ENCODE results near the gene SNRPA.

SNRPA gene

GRCh38 chr19:40747536-40747935 is 3.5 kb upstream of the SNRPA start:
- no peak overlapping the region for H3K4me3 ChIP-seq (ENCODE audit: low read depth, low read length)
- no peak for TF ChIP-seq CTCF (IDR thresholded peaks at IDR 0.05; ENCODE audit: borderline replicate concordance, insufficient read depth, low read depth, low read length)

GRCh38 chr19:40750058-40750873 is 737 bp upstream of the SNRPA start, which contains the start of gene ACTMAP:
TSS of gene ACTMAP (minus strand) at chr19:40750477. CDS start at chr19:40749803, 674 bp downstream.
- TF ChIP-seq CTCF (IDR thresholded peaks at IDR 0.05; ENCODE audit: borderline replicate concordance, insufficient read depth, low read depth, low read length): no peak
- H3K4me3 ChIP-seq (ENCODE audit: low read depth, low read length): peak within 1 kb of the TSS; percentile 90

GRCh38 chr19:40752257-40752781 is 1.3 kb downstream of the SNRPA start:
- H3K4me3 ChIP-seq (ENCODE audit: low read depth, low read length): peak overlapping the region; percentile 90
- TF ChIP-seq CTCF (IDR thresholded peaks at IDR 0.05; ENCODE audit: borderline replicate concordance, insufficient read depth, low read depth, low read length): no peak

- H3K4me3 ChIP-seq (ENCODE audit: low read depth, low read length): peak overlapping the region; percentile 33
- TF ChIP-seq CTCF (IDR thresholded peaks at IDR 0.05; ENCODE audit: borderline replicate concordance, insufficient read depth, low read depth, low read length): no peak
Observed at GRCh38 chr19:40754611-40755247, 3.7 kb downstream of the SNRPA start.

- no peak overlapping the region for H3K4me3 ChIP-seq (ENCODE audit: low read depth, low read length)
Observed at GRCh38 chr19:40755248-40755624, 4.2 kb downstream of the SNRPA start.

GRCh38 chr19:40755791-40756190 is 4.8 kb downstream of the SNRPA start:
- TF ChIP-seq CTCF (IDR thresholded peaks at IDR 0.05; ENCODE audit: borderline replicate concordance, insufficient read depth, low read depth, low read length): no peak
- H3K4me3 ChIP-seq (ENCODE audit: low read depth, low read length): no peak overlapping the region

More at GRCh38 chr19:40755248-40755624, 4.2 kb downstream of the SNRPA start:
- no peak for TF ChIP-seq CTCF (IDR thresholded peaks at IDR 0.05; ENCODE audit: borderline replicate concordance, insufficient read depth, low read depth, low read length)

Measured in GM12875 (cell line).